Ascending aorta (tissue), 2 donors: ENCODE data around the gene MGP. TPM values are rescaled to one million over a fixed set of nuclear protein-coding genes. Genes with fewer than 3 reads are reported as not detected.

Source experiments
- DNase-seq, 2 donors: peaks; one replicate each; pipeline ENCODE4 v3.0.0-alpha.2; 2019; ENCODE audit warnings: low spot score in 2 of 2
- H3K27ac ChIP-seq, 2 donors: fragments of 200-600 bp; sonication (generic); one replicate each; pipeline ENCODE4 v1.5.1; 2016 to 2017; ENCODE audit warnings: mild to moderate bottlenecking in 1 of 2
- H3K27me3 ChIP-seq: fragments of 200-600 bp; sonication (generic); one replicate; pipeline ENCODE4 v1.5.1; 2017
- H3K36me3 ChIP-seq, 2 donors: fragments of 200-600 bp; sonication (generic); one replicate each; pipeline ENCODE4 v1.5.1; 2016
- H3K4me1 ChIP-seq, 2 donors: fragments of 200-600 bp; sonication (generic); one replicate each; pipeline ENCODE4 v1.5.1; 2016 to 2017; ENCODE audit warnings: mild to moderate bottlenecking in 1 of 2
- H3K4me3 ChIP-seq, 2 donors: fragments of 200-600 bp; sonication (generic); one replicate each; pipeline ENCODE4 v1.5.1; 2016 to 2017; ENCODE audit warnings: mild to moderate bottlenecking in 1 of 2
- H3K9me3 ChIP-seq, 2 donors: fragments of 200-600 bp; sonication (generic); one replicate each; pipeline ENCODE4 v1.5.1; 2016
- intact Hi-C: fragments of 100-400 bp; cut with DNase I; formaldehyde crosslinking; loops from one replicate; pipeline ENCODE4 v1.15.1; 2023
- total RNA-seq: library from RNA; depleted of rRNA; stranded (reverse); fragments of >200 nt; gene quantifications from one replicate; pipeline ENCODE4 v1.1.0, GENCODE V29; 2016
- TF ChIP-seq, protein P1 (sequence below), 3 experiments: fragments of 200-600 bp in 2 of 3; fragments of 450-650 bp in 1 of 3; sonication (generic) in 2 of 3; IDR thresholded peaks; one replicate each; pipeline ENCODE4 v1.5.1; 2016 to 2019; ENCODE audit warnings: antibody characterized with exemption in 3 of 3, mild to moderate bottlenecking in 1 of 3, moderate library complexity in 1 of 3

The MGP gene
- total RNA-seq, 1 donor from 2014 or later = 3,618 TPM

- H3K9me3 ChIP-seq = no peaks in the 10 kb centered on the region
- DNase-seq = no peak
- TF ChIP-seq, protein P1, sequence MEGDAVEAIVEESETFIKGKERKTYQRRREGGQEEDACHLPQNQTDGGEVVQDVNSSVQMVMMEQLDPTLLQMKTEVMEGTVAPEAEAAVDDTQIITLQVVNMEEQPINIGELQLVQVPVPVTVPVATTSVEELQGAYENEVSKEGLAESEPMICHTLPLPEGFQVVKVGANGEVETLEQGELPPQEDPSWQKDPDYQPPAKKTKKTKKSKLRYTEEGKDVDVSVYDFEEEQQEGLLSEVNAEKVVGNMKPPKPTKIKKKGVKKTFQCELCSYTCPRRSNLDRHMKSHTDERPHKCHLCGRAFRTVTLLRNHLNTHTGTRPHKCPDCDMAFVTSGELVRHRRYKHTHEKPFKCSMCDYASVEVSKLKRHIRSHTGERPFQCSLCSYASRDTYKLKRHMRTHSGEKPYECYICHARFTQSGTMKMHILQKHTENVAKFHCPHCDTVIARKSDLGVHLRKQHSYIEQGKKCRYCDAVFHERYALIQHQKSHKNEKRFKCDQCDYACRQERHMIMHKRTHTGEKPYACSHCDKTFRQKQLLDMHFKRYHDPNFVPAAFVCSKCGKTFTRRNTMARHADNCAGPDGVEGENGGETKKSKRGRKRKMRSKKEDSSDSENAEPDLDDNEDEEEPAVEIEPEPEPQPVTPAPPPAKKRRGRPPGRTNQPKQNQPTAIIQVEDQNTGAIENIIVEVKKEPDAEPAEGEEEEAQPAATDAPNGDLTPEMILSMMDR (IDR thresholded peaks at IDR 0.05) = no peak
- peak overlapping the region; percentile 73 to 75 for H3K27ac ChIP-seq
- intact Hi-C loops = no loop called here
- no peak overlapping the region for H3K4me3 ChIP-seq
- no peaks in the 10 kb centered on the region for H3K27me3 ChIP-seq
- H3K36me3 ChIP-seq = no peaks in the 10 kb centered on the region
- H3K4me1 ChIP-seq = peaks cover 0 to 15% of the 10 kb centered on the region in 2 donors
Measured at GRCh38 chr12:14903386-14904098, 17.9 kb upstream of the MGP start.

DNA sequence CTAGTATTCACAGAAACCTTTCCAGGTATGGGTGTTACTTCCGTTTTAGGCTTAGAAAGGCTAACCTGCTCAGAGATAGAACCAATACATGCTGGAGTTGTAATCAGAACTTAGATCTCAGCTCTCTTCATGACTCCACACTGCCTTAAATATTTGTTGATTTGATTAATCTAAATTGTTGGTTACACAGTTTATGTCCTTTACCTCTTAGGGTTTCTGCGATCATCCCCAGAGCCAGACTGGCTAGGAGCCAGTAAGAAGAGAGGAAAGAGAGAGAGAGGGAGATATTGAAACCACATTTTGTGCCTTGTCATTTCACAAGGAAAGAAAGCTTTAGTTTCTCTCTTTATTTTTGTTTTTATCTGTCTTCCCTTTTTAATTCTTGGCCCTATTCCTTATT, 16.8 kb upstream of the MGP start:
- DNase-seq = no peak
- peaks cover 0 to 15% of the 10 kb centered on the region in 2 donors for H3K4me1 ChIP-seq
- no peaks in the 10 kb centered on the region for H3K27me3 ChIP-seq
- intact Hi-C loops = no loop called here
- H3K27ac ChIP-seq = peak overlapping the region; percentile 73 to 75
- TF ChIP-seq, protein P1 (IDR thresholded peaks at IDR 0.05) = no peak
- H3K9me3 ChIP-seq = no peaks in the 10 kb centered on the region
- no peaks in the 10 kb centered on the region for H3K36me3 ChIP-seq
- no peak overlapping the region for H3K4me3 ChIP-seq

DNA sequence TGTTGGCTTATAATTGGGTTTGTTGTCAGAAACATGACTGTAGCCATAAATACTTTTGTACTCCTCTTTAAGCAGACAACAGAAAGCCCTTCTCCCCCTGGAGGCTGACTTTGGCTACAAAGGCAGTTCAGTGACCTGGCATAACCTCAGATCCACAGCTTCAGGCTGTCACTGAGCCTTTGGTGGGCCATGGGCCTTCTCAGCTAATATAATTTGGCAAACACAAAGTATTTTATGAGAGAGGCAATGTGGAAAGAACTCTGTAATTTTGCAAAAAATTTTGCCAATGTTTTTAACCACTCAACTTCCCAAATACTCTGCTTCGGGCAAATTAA, 15.5 kb upstream of the MGP start:
- intact Hi-C loops = no loop called here

DNA sequence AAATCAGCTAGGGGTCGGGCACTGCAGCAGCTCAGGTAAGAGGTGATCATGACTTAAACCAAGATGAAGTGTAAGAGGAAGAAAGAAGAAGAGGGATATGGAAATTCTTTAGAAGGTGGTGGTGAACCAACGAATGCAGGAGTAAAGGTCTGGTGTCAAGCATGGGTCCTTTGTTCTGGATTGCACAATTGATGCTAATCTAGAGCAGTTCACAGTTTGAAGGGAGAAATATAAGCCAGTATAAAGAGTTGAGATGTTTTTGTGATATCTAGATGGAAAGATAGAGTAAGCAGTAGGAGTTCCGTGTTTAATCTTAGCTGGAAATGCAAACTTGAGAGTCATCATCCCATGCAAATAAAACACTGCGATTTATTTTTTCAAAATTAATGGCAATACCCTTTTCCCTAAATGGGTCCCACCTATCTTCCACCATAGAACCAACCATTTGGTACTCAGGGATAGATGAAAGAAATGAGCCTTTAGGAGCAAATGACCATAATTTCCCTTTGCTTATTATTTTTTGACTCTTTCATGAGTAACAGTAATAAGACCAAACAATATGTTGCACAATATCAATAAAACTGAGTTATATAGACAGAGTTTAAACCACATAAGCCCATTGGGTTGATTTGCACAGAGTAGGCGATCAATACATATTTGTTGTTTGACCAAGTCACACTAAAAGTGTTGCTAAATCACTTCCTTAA, 15.0 kb upstream of the MGP start:
- H3K9me3 ChIP-seq = no peaks in the 10 kb centered on the region
- no peaks in the 10 kb centered on the region for H3K36me3 ChIP-seq
- no peak overlapping the region for H3K4me3 ChIP-seq
- no peak overlapping the region for H3K27ac ChIP-seq
- H3K4me1 ChIP-seq = peaks cover 0 to 15% of the 10 kb centered on the region in 2 donors
- intact Hi-C loops = no loop called here
- no peaks in the 10 kb centered on the region for H3K27me3 ChIP-seq
- no peak for DNase-seq
- TF ChIP-seq, protein P1 (IDR thresholded peaks at IDR 0.05) = no peak

More for the DNA sequence above, 15.5 kb upstream of the MGP start:
- Histone ChIP-seq H3K9me3 (no peaks in the 10 kb centered on the region), H3K27me3 (no peaks in the 10 kb centered on the region), H3K4me3 (no peak overlapping the region), H3K36me3 (no peaks in the 10 kb centered on the region), H3K4me1 (peaks cover 0 to 15% of the 10 kb centered on the region in 2 donors), H3K27ac (peak overlapping the region; percentile 73 to 75)
- TF ChIP-seq, protein P1 (IDR thresholded peaks at IDR 0.05) = no peak
- no peak for DNase-seq

- Histone ChIP-seq H3K9me3 (no peaks in the 10 kb centered on the region), H3K36me3 (no peaks in the 10 kb centered on the region), H3K4me1 (peaks cover 7 to 28% of the 10 kb centered on the region in 2 donors), H3K4me3 (peak overlapping the region in 1 of 2 donors; percentile 16), H3K27me3 (no peaks in the 10 kb centered on the region), H3K27ac (peak overlapping the region; percentile 43 to 74)
- no peak for DNase-seq
- intact Hi-C loops = no loop called here
- TF ChIP-seq, protein P1 (IDR thresholded peaks at IDR 0.05) = no peak
Measured at GRCh38 chr12:14896521-14897169, 11.0 kb upstream of the MGP start.
